ENCODE data around the gene HLA-DRB5. TPM values are rescaled to one million over a fixed set of nuclear protein-coding genes. Genes with fewer than 3 reads are reported as not detected.

HLA-DRB5 gene
- total and polyA plus RNA-seq, 12 donors = 0.34 to 694 (median 28.2) TPM; not detected in 2

DNA sequence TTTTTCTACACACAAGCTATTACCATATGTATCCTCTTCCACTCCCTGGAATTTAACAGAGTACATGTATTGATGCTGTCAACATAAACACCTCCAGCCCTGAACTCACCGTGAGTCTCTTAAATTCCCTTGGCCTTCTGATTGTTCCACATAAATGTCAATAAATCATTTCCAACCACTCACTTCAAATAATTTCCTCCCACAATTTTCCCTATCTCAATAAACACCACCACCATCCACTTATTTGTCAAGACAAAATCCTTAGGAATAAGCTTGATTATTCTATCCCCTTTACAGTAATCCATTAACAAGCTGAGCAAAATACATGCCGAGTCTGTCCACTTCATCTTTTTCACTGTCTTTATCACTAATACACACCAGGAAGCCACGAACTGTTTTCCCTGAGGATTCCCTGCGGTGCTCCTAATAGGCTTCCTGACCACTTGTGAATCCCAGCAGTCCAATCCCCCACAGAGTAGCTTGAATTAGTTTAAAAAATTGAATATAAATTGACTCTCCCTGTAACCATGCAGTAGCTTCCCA, 40.3 kb upstream of the HLA-DRB5 start:
- 31 to 38% (median 35%) methylated on average over 2 of the region's 4 CpGs for WGBS, 4 donors

DNA sequence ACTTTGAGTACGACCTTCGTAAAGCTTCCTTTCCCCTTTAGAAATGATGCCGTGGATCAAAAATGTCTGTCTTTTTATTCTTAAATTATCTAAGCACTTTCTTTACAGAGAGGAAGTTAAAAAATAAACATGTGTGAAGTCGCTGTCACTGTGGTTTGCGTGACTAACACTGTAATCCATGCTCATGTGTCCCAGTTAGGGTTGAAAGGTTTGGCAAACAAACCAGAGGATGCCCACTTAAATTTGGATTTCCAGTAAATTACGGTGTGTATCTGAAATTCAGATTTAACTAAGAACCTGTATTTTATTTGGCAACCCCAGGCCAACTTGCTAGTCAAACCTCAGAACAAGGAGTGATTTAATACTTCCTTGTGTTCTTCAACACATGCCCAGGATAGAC, 38.5 kb upstream of the HLA-DRB5 start:
- Histone ChIP-seq H3K36me3 (replicated peaks in 1 of 2) (no peaks in the 10 kb centered on the region), H3K27ac (no peak overlapping the region), H3K27me3 (no peaks in the 10 kb centered on the region), H3K4me1 (replicated peaks in 1 of 2) (no peaks in the 10 kb centered on the region), H3K4me3 (no peak overlapping the region), H3K9me3 (replicated peaks in 1 of 3) (no peaks in the 10 kb centered on the region)
- WGBS, 4 donors = 0 to 3% (median 0%) methylated on average over 2 to 5 of the region's 6 CpGs
- intact Hi-C loops (cut with DNase I) = no loop called here
- DNase-seq = no peak
- TF ChIP-seq POLR2A (IDR thresholded peaks at IDR 0.05) = no peak
- TF ChIP-seq, protein P1, sequence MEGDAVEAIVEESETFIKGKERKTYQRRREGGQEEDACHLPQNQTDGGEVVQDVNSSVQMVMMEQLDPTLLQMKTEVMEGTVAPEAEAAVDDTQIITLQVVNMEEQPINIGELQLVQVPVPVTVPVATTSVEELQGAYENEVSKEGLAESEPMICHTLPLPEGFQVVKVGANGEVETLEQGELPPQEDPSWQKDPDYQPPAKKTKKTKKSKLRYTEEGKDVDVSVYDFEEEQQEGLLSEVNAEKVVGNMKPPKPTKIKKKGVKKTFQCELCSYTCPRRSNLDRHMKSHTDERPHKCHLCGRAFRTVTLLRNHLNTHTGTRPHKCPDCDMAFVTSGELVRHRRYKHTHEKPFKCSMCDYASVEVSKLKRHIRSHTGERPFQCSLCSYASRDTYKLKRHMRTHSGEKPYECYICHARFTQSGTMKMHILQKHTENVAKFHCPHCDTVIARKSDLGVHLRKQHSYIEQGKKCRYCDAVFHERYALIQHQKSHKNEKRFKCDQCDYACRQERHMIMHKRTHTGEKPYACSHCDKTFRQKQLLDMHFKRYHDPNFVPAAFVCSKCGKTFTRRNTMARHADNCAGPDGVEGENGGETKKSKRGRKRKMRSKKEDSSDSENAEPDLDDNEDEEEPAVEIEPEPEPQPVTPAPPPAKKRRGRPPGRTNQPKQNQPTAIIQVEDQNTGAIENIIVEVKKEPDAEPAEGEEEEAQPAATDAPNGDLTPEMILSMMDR (IDR thresholded peaks at IDR 0.05) = no peak

More for the DNA sequence above, 40.3 kb upstream of the HLA-DRB5 start:
- H3K9me3 ChIP-seq (replicated peaks in 1 of 3) = no peaks in the 10 kb centered on the region
- no peaks in the 10 kb centered on the region for H3K36me3 ChIP-seq (replicated peaks in 1 of 2)
- no peaks in the 10 kb centered on the region for H3K27me3 ChIP-seq
- no peak for DNase-seq
- H3K27ac ChIP-seq = no peak overlapping the region
- intact Hi-C loops (cut with DNase I) = loop anchor here in 1 of 2 donors (5.0 kb wide), 1 partner anchor 43 kb away; no protein-coding TSS in a partner anchor
- no peak for TF ChIP-seq POLR2A (IDR thresholded peaks at IDR 0.05)
- TF ChIP-seq, protein P1 (IDR thresholded peaks at IDR 0.05) = no peak
- H3K4me3 ChIP-seq = no peak overlapping the region
- no peaks in the 10 kb centered on the region for H3K4me1 ChIP-seq (replicated peaks in 1 of 2)

DNA sequence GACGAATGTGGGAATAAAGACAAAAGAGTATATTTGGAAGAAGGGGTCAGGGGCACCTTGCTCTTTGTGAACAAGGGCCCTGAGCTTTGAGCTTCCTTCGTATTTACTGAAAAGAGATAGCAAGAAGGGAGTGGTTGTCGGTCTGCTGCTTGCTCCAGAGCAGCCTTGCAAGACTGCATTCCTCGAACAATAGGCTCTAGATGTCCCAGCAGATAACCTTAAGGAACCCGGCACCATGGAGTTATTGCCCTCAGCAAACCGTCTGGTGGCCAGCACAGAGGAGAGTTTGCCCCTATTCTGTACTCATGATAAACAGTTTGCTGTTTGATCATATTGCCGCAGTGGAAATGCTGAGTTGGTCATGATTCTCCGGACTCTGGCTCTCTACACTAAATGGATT, 36.9 kb upstream of the HLA-DRB5 start:
- intact Hi-C loops (cut with DNase I) = no loop called here
- H3K4me3 ChIP-seq = no peak overlapping the region
- WGBS, 4 donors = 0 to 86% (median 51%) methylated on average over 1 to 4 of the region's 8 CpGs

DNA sequence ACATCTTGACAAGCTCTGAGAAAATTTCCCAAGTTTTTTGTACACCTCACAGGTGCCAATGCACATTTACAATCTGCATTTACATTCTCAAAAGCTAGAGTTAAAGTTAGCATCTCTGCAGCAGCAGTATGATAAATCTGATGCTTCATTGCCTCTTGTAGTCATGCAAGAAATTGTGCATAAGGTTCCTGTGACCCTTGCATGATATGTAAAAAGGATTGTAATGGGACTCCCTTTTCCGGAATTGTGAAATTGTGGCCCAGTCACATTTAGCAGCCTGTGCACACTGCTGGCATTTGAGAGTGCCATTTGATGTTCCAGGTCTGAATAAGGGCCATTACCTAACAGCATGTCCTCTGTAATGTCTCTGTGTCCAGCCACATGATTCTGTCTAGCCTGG, 35.4 kb upstream of the HLA-DRB5 start:
- Histone ChIP-seq H3K4me3 (no peak overlapping the region), H3K27ac (no peak overlapping the region), H3K4me1 (replicated peaks in 1 of 2) (no peaks in the 10 kb centered on the region), H3K27me3 (no peaks in the 10 kb centered on the region), H3K36me3 (replicated peaks in 1 of 2) (no peaks in the 10 kb centered on the region), H3K9me3 (replicated peaks in 1 of 3) (no peaks in the 10 kb centered on the region)
- TF ChIP-seq, protein P1 (IDR thresholded peaks at IDR 0.05) = no peak
- no peak for TF ChIP-seq POLR2A (IDR thresholded peaks at IDR 0.05)
- no CpG with 5 or more reads among the region's 1 CpG for WGBS, 4 donors
- no peak for DNase-seq
- intact Hi-C loops (cut with DNase I) = no loop called here

More for the DNA sequence above, 36.9 kb upstream of the HLA-DRB5 start:
- Histone ChIP-seq H3K9me3 (replicated peaks in 1 of 3) (no peaks in the 10 kb centered on the region), H3K4me1 (replicated peaks in 1 of 2) (no peaks in the 10 kb centered on the region), H3K36me3 (replicated peaks in 1 of 2) (no peaks in the 10 kb centered on the region), H3K27me3 (no peaks in the 10 kb centered on the region), H3K27ac (no peak overlapping the region)
- no peak for DNase-seq
- TF ChIP-seq, protein P1 (IDR thresholded peaks at IDR 0.05) = no peak
- TF ChIP-seq POLR2A (IDR thresholded peaks at IDR 0.05) = no peak

Data from adrenal gland (tissue), 12 donors.